H9 (cell line): ENCODE measurements around the gene SVIP. TPM values are rescaled to one million over a fixed set of nuclear protein-coding genes. Genes with fewer than 3 reads are reported as not detected.

Source experiments
- DNase-seq: peaks from one replicate; pipeline ENCODE4 v3.0.0-alpha.2; 2017
- H2AFZ ChIP-seq: one replicate; pipeline ENCODE4 v1.6.1; 2013; ENCODE audit warnings: mild to moderate bottlenecking, low read length, control low read depth, moderate library complexity
- H2AK5ac ChIP-seq: 2 replicates; pipeline ENCODE4 v1.6.1; 2013; ENCODE audit warnings: low read length, control low read depth, mixed read lengths; ENCODE audit not compliant: insufficient read length
- H2BK120ac ChIP-seq: one replicate; pipeline ENCODE4 v1.6.1; 2013; ENCODE audit warnings: low read depth, mild to moderate bottlenecking, low read length, control low read depth, inconsistent platforms; ENCODE audit not compliant: poor library complexity, severe bottlenecking
- H2BK12ac ChIP-seq: 2 replicates; pipeline ENCODE4 v1.6.1; 2013; ENCODE audit warnings: low read length, control low read depth, mixed read lengths, low read depth; ENCODE audit not compliant: insufficient read length
- H2BK15ac ChIP-seq: 2 replicates; pipeline ENCODE4 v1.6.1; 2013; ENCODE audit warnings: low read depth, low read length, control low read depth
- H2BK20ac ChIP-seq: one replicate; pipeline ENCODE4 v1.6.1; 2013; ENCODE audit warnings: low read depth, mild to moderate bottlenecking, low read length, control low read depth, inconsistent platforms; ENCODE audit not compliant: poor library complexity, severe bottlenecking
- H2BK5ac ChIP-seq: 2 replicates; pipeline ENCODE4 v1.6.1; 2013; ENCODE audit warnings: low read length, control low read depth, mixed read lengths; ENCODE audit not compliant: insufficient read length
- H3K14ac ChIP-seq: 2 replicates; pipeline ENCODE4 v1.6.1; 2013; ENCODE audit warnings: low read length, control low read depth; ENCODE audit not compliant: insufficient read depth
- H3K18ac ChIP-seq: 2 replicates; pipeline ENCODE4 v1.6.1; 2013; ENCODE audit warnings: low read depth, mild to moderate bottlenecking, mixed read lengths, low read length, control low read depth; ENCODE audit not compliant: insufficient read length
- H3K23ac ChIP-seq: 2 replicates; pipeline ENCODE4 v1.6.1; 2013; ENCODE audit warnings: low read length, control low read depth, mixed read lengths, low read depth; ENCODE audit not compliant: insufficient read length
- H3K23me2 ChIP-seq: 2 replicates; pipeline ENCODE4 v1.6.1; 2013; ENCODE audit warnings: low read depth, mild to moderate bottlenecking, mixed read lengths, low read length, control low read depth; ENCODE audit not compliant: insufficient read length, poor library complexity, severe bottlenecking
- H3K27ac ChIP-seq: 2 replicates; pipeline ENCODE4 v1.5.1; 2013; ENCODE audit warnings: low read length, control low read depth, mixed read lengths, low read depth; ENCODE audit not compliant: insufficient read length
- H3K27me3 ChIP-seq: 2 replicates; pipeline ENCODE4 v1.6.1; 2013; ENCODE audit warnings: low read length, control low read depth, inconsistent platforms; ENCODE audit not compliant: insufficient read depth
- H3K4ac ChIP-seq: 2 replicates; pipeline ENCODE4 v1.6.1; 2013; ENCODE audit warnings: low read depth, mild to moderate bottlenecking, control low read depth, inconsistent platforms, low read length, moderate library complexity
- H3K4me1 ChIP-seq: 2 replicates; pipeline ENCODE4 v1.6.1; 2013; ENCODE audit warnings: low read length, control low read depth, inconsistent platforms; ENCODE audit not compliant: insufficient read depth
- H3K4me2 ChIP-seq: 2 replicates; pipeline ENCODE4 v1.6.1; 2013; ENCODE audit warnings: low read length, control low read depth, mixed read lengths; ENCODE audit not compliant: insufficient read length, insufficient read depth
- H3K56ac ChIP-seq: 2 replicates; pipeline ENCODE4 v1.6.1; 2013; ENCODE audit warnings: low read depth, mild to moderate bottlenecking, mixed read lengths, low read length, control low read depth; ENCODE audit not compliant: insufficient read length
- H3K79me1 ChIP-seq: 2 replicates; pipeline ENCODE4 v1.6.1; 2013; ENCODE audit warnings: low read depth, mild to moderate bottlenecking, moderate library complexity, low read length, control low read depth, inconsistent platforms; ENCODE audit not compliant: insufficient read depth, poor library complexity, severe bottlenecking
- H3K79me2 ChIP-seq: 2 replicates; pipeline ENCODE4 v1.6.1; 2013; ENCODE audit warnings: low read length, control low read depth, inconsistent platforms; ENCODE audit not compliant: insufficient read depth
- H3K9ac ChIP-seq: 2 replicates; pipeline ENCODE4 v1.6.1; 2013; ENCODE audit warnings: low read length, control low read depth, mixed read lengths; ENCODE audit not compliant: insufficient read length; ENCODE audit errors: extremely low read depth
- H3K9me3 ChIP-seq: one replicate; pipeline ENCODE4 v1.6.1; 2013; ENCODE audit warnings: low read depth, low read length, inconsistent platforms; ENCODE audit not compliant: control insufficient read depth
- H3T11ph ChIP-seq: one replicate; pipeline ENCODE4 v1.6.1; 2013; ENCODE audit warnings: mild to moderate bottlenecking, low read length, control low read depth, inconsistent platforms
- H4K20me1 ChIP-seq: one replicate; pipeline ENCODE4 v1.6.1; 2013; ENCODE audit not compliant: control insufficient read depth, insufficient read length, insufficient read depth
- H4K5ac ChIP-seq: 2 replicates; pipeline ENCODE4 v1.6.1; 2013; ENCODE audit warnings: low read depth, mild to moderate bottlenecking, mixed read lengths, low read length, control low read depth; ENCODE audit not compliant: insufficient read length
- H4K8ac ChIP-seq: replicated peaks from 2 replicates; pipeline ENCODE4 v1.6.1; 2013; ENCODE audit warnings: low read length, control low read depth, mixed read lengths, low read depth; ENCODE audit not compliant: insufficient read length
- H4K91ac ChIP-seq: 2 replicates; pipeline ENCODE4 v1.6.1; 2013; ENCODE audit warnings: low read depth, mild to moderate bottlenecking, moderate library complexity, mixed read lengths, low read length, control low read depth; ENCODE audit not compliant: insufficient read length
- H3K27ac Mint-ChIP-seq, 3 experiments: 2 replicates in 2 of 3; 3 replicates in 1 of 3; pipeline ENCODE4 v1.8.0; 2020 to 2021; ENCODE audit warnings: mixed read lengths in 3 of 3, mild to moderate bottlenecking in 1 of 3, moderate library complexity in 1 of 3
- H3K27me3 Mint-ChIP-seq: 2 replicates; pipeline ENCODE4 v1.8.0; 2021; ENCODE audit warnings: low read depth, mild to moderate bottlenecking, moderate library complexity, mixed read lengths
- H3K36me3 Mint-ChIP-seq, 3 experiments: 2 replicates in 2 of 3; 3 replicates in 1 of 3; pipeline ENCODE4 v1.8.0; 2020 to 2021; ENCODE audit warnings: low read depth in 3 of 3, mixed read lengths in 3 of 3; ENCODE audit not compliant: insufficient read depth in 1 of 3
- H3K4me1 Mint-ChIP-seq, 2 experiments: 2 replicates each; pipeline ENCODE4 v1.8.0; 2020; ENCODE audit warnings: mixed read lengths in 2 of 2
- H3K4me3 Mint-ChIP-seq, 2 experiments: 2 replicates in 1 of 2; 3 replicates in 1 of 2; pipeline ENCODE4 v1.8.0; 2020 to 2021; ENCODE audit warnings: mild to moderate bottlenecking in 2 of 2, mixed read lengths in 2 of 2, moderate library complexity in 1 of 2
- H3K9me3 Mint-ChIP-seq, 2 experiments: 2 replicates in 1 of 2; 3 replicates in 1 of 2; pipeline ENCODE4 v1.8.0; 2020; ENCODE audit warnings: mild to moderate bottlenecking in 2 of 2, mixed read lengths in 2 of 2, moderate library complexity in 1 of 2
- WGBS: extraction: QIAGEN DNeasy Blood & Tissue Kit; methylation state at CpG from one replicate; pipeline ENCODE4 v1.1.7; 2013; ENCODE audit warnings: missing lambda C conversion rate, low lambda C conversion rate, mixed read lengths; ENCODE audit not compliant: insufficient read length; ENCODE audit errors: extremely low coverage; 5-methylcytosine and 5-hydroxymethylcytosine counted together
- total RNA-seq: library from RNA; stranded (reverse); gene quantifications from 2 replicates; pipeline ENCODE4 v1.2.1, GENCODE V29; 2021
- TF ChIP-seq, protein P1 (sequence below): fragments of 200-600 bp; sonication (generic); conservative IDR thresholded peaks from 3 replicates; pipeline ENCODE4 v1.8.0; 2021; ENCODE audit warnings: antibody characterized with exemption, mild to moderate bottlenecking

SVIP gene
- total RNA-seq, 1 experiment from 2014 or later, result 10.4 TPM

DNA sequence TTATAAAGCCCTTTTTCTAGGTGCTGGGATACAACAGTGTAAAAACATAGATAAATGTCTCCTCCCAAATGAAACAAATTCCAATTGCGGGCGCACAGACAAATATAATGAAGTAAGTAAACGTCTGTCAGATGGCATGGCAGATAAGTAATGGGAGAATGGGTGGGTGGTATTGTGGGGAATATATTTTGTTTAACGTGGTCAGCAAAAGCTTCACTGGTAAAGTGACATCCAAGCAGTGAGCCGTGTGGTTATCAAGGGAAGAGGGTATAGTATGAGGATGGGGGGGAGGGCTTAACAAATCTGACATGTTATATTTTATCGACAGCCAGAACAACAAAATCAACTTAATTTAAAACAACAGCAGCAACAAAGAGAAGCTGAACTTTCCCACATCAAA is 1.2 kb downstream of the SVIP start:
- H4K5ac ChIP-seq, result no peak overlapping the region
- H3K23ac ChIP-seq, result no peak overlapping the region
- H3K27me3 Mint-ChIP-seq, result peaks cover 14% of the 10 kb centered on the region
- H3K4me1 Mint-ChIP-seq, result peaks cover 13 to 26% of the 10 kb centered on the region in 2 experiments
- H3K9me3 Mint-ChIP-seq, result no peaks in the 10 kb centered on the region
- no peak overlapping the region for H3K18ac ChIP-seq
- no peak overlapping the region for H3T11ph ChIP-seq
- H3K23me2 ChIP-seq, result peaks cover 3% of the 10 kb centered on the region
- no peak overlapping the region for H3K14ac ChIP-seq
- no peaks in the 10 kb centered on the region for H4K20me1 ChIP-seq
- H2AK5ac ChIP-seq, result no peak overlapping the region
- no peak overlapping the region for H2BK15ac ChIP-seq
- no peak for DNase-seq
- H3K79me1 ChIP-seq, result no peaks in the 10 kb centered on the region
- no peak overlapping the region for H3K56ac ChIP-seq
- no peaks in the 10 kb centered on the region for H3K79me2 ChIP-seq
- no peaks in the 10 kb centered on the region for H3K4me1 ChIP-seq
- H2AFZ ChIP-seq, result no peak overlapping the region
- no peaks in the 10 kb centered on the region for H3K27me3 ChIP-seq
- no peak overlapping the region for H2BK5ac ChIP-seq
- no peak overlapping the region for H3K4me2 ChIP-seq
- no peak overlapping the region for H3K4ac ChIP-seq
- WGBS, result no CpG with 5 or more reads among the region's 6 CpGs
- no peak overlapping the region for H4K91ac ChIP-seq
- H3K4me3 Mint-ChIP-seq, result peak overlapping the region; percentile 85 to 93
- H3K27ac ChIP-seq, result no peak overlapping the region
- no peak overlapping the region for H2BK12ac ChIP-seq
- H3K9ac ChIP-seq, result no peak overlapping the region
- no peak overlapping the region for H4K8ac ChIP-seq
- no peak overlapping the region for H3K27ac Mint-ChIP-seq
- H2BK120ac ChIP-seq, result no peak overlapping the region
- no peak overlapping the region for H2BK20ac ChIP-seq
- TF ChIP-seq, protein P1, sequence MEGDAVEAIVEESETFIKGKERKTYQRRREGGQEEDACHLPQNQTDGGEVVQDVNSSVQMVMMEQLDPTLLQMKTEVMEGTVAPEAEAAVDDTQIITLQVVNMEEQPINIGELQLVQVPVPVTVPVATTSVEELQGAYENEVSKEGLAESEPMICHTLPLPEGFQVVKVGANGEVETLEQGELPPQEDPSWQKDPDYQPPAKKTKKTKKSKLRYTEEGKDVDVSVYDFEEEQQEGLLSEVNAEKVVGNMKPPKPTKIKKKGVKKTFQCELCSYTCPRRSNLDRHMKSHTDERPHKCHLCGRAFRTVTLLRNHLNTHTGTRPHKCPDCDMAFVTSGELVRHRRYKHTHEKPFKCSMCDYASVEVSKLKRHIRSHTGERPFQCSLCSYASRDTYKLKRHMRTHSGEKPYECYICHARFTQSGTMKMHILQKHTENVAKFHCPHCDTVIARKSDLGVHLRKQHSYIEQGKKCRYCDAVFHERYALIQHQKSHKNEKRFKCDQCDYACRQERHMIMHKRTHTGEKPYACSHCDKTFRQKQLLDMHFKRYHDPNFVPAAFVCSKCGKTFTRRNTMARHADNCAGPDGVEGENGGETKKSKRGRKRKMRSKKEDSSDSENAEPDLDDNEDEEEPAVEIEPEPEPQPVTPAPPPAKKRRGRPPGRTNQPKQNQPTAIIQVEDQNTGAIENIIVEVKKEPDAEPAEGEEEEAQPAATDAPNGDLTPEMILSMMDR, result no peak
- no peaks in the 10 kb centered on the region for H3K36me3 Mint-ChIP-seq
- no peaks in the 10 kb centered on the region for H3K9me3 ChIP-seq
